Activated CD4-positive, alpha-beta T cell treated with anti-CD3 and anti-CD28 coated beads, Interleukin-10, Interleukin-2, amounts not matched to agents 100 ng/mL and 50 ng/mL, durations not matched to agents 16 hours and 8 hours (primary cell): ENCODE data around the gene SUMO2.
"Not testable (repeated sequence)": the region's sequence is repeated elsewhere in the genome, so short reads cannot be mapped to it uniquely, and the experiment has no call there.

Experiments used
- DNase-seq: peaks from one replicate; pipeline ENCODE4 v3.0.0-alpha.2; 2020

SUMO2 gene

GRCh38 chr17:75142236-75142971 is 40.4 kb downstream of the SUMO2 start:
- no peak for DNase-seq

GRCh38 chr17:75138519-75138918 is 44.2 kb downstream of the SUMO2 start:
- no peak for DNase-seq

- not testable (repeated sequence) for DNase-seq
Observed at GRCh38 chr17:75137762-75138161, 45.0 kb downstream of the SUMO2 start.

- DNase-seq: no peak
Observed at GRCh38 chr17:75135946-75136345, 46.8 kb downstream of the SUMO2 start.

GRCh38 chr17:75135452-75135851 is 47.3 kb downstream of the SUMO2 start:
- no peak for DNase-seq

GRCh38 chr17:75133607-75134347 is 49.0 kb downstream of the SUMO2 start:
- not testable (repeated sequence) for DNase-seq

GRCh38 chr17:75133001-75133400 is 49.8 kb downstream of the SUMO2 start:
- DNase-seq: no peak

GRCh38 chr17:75132018-75133000 is 50.5 kb downstream of the SUMO2 start:
- DNase-seq: not testable (repeated sequence)

GRCh38 chr17:75131278-75132017 is 51.3 kb downstream of the SUMO2 start, which contains the start of gene NT5C:
TSS of gene NT5C (minus strand) at chr17:75131742. CDS start at chr17:75131707, 35 bp downstream.
- peak; percentile 86 for DNase-seq

GRCh38 chr17:75130632-75131277 is 52.0 kb downstream of the SUMO2 start:
- peak; percentile 63 for DNase-seq

- no peak for DNase-seq
Observed at GRCh38 chr17:75130059-75130631, 52.6 kb downstream of the SUMO2 start.

- no peak for DNase-seq
Observed at GRCh38 chr17:75129576-75129975, 53.2 kb downstream of the SUMO2 start.

GRCh38 chr17:75128694-75129505 is 53.9 kb downstream of the SUMO2 start:
- DNase-seq: no peak

GRCh38 chr17:75127936-75128335 is 54.8 kb downstream of the SUMO2 start:
- DNase-seq: not testable (repeated sequence)

- DNase-seq: no peak
Observed at GRCh38 chr17:75126954-75127353, 55.8 kb downstream of the SUMO2 start.

GRCh38 chr17:75125984-75126383 is 56.8 kb downstream of the SUMO2 start:
- DNase-seq: peak; percentile 34

- no peak for DNase-seq
Observed at GRCh38 chr17:75124819-75125162, 58.0 kb downstream of the SUMO2 start.

GRCh38 chr17:75124041-75124818 is 58.5 kb downstream of the SUMO2 start:
- DNase-seq: peak; percentile 90

GRCh38 chr17:75118307-75118706 is 64.5 kb downstream of the SUMO2 start:
- no peak for DNase-seq

GRCh38 chr17:75116737-75117136 is 66.0 kb downstream of the SUMO2 start:
- no peak for DNase-seq
